ENCODE results near the gene VWA5A. TPM values are rescaled to one million over a fixed set of nuclear protein-coding genes. Genes with fewer than 3 reads are reported as not detected.
A peak's percentile ranks its signal among the peaks of the same experiment; 100 is the strongest.

VWA5A gene
- total RNA-seq, result 10 to 100 TPM; 48.8 to 59.8 TPM
- long read RNA-seq, full-length matches to known transcripts, result 100 of 333 reads
- long read RNA-seq, partial matches to known transcripts, result 222 of 333 reads
- long read RNA-seq, other reads (novel, unspliced or antisense), result 11 of 333 reads

- intact Hi-C loops (cut with DNase I, micrococcal nuclease), result no loop called here
- peak; percentile 92 for ATAC-seq
Measured at GRCh38 chr11:124114942-124115781, at the start of gene VWA5A. Gene VWA5A, plus strand, starts transcription at chr11:124115450. Its CDS starts 2,062 bp downstream, at chr11:124117512.

GRCh38 chr11:124068601-124069110 lies 46.6 kb upstream of the VWA5A start:
- ATAC-seq, result no peak
- intact Hi-C loops (cut with DNase I, micrococcal nuclease), result no loop called here

More at GRCh38 chr11:124114942-124115781, at the start of gene VWA5A:
- DNase-seq, result peak; percentile 86 to 90

DNA sequence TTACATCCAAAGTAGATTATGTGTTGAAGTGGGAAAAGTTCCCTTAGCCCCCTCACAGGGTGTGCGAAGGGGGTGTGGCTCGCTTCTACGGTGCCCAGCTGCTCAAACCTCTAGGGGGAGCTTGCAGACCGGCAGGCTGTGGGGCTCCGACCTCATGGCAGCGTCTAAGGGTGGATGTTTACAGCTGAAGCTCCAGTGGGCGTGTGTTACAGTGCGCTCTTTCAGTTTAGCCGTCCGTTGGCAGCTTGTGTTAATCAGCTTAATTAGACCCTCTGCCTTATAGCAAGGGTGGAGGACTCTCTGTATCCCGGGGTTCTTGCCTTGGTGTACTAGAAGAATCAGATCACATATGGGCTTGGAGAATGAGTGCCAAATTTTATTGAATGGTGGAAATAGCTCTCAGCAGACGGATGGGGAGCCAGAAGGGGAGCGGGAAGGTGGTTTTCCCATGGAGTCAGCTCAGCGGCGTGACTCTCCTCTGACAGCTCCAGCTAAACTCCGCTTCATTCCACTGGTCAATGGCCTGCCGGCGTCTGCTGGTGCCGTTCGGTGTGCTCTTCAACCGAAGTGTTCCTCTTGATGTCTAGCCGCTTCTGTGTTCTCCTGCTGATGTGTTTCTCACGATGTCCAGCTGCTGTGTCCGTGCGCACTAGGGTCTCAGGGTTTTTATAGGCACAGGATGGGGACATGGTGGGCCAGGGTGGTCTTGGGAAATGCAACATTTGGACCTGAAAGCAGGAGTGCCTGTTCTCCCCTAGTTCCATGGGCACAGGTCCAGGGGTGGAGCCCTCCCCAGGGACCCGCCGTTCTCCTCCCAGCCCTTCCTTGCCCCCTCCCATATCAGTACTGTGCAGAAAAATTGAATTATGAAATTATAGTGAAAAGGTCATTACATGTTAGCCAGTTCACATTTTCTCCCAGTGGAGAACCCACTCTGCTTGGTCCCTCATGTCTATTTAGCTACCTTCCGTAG lies 45.5 kb upstream of the VWA5A start:
- DNase-seq (peak; percentile 41 to 64), ATAC-seq (peak; percentile 85)
- intact Hi-C loops (cut with DNase I, micrococcal nuclease), result loop anchor here in 1 of 2 donors (5.0 to 10.0 kb wide), 2 partner anchors 125 to 518 kb away; no protein-coding TSS in a partner anchor

More at GRCh38 chr11:124068601-124069110, 46.6 kb upstream of the VWA5A start:
- no peak for DNase-seq

GRCh38 chr11:124070915-124071622 lies 44.2 kb upstream of the VWA5A start:
- DNase-seq, result peak in 1 of 2 donors; percentile 27
- intact Hi-C loops (cut with DNase I, micrococcal nuclease), result loop anchor here in 1 of 2 donors (5.0 to 10.0 kb wide), 2 partner anchors 124 to 516 kb away; no protein-coding TSS in a partner anchor
- no peak for ATAC-seq

GRCh38 chr11:124071623-124071948 lies 43.7 kb upstream of the VWA5A start:
- intact Hi-C loops (cut with DNase I, micrococcal nuclease), result loop anchor here in 1 of 2 donors (5.0 to 10.0 kb wide), 2 partner anchors 123 to 516 kb away; no protein-coding TSS in a partner anchor
- DNase-seq (no peak), ATAC-seq (no peak)

DNA sequence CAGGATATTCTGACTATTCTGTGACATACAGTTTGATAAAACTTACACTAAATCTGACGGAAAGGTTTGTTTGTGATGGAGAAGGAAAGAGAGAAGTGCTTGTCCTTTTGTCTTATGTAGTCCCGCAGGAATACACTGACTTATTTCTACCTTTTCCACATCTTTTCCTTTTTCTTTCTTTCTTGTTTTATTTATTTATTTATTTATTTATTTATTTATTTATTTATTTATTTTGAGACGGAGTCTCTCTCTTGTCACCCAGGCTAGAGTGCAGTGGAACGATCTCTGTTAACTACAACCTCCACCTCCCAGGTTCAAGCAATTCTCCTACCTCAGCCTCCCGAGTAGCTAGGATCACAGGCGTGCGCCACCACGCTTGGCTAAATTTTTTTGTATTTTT lies 43.1 kb upstream of the VWA5A start:
- intact Hi-C loops (cut with DNase I, micrococcal nuclease), result loop anchor here in 1 of 2 donors (5.0 to 10.0 kb wide), 2 partner anchors 123 to 515 kb away; no protein-coding TSS in a partner anchor
- DNase-seq (no peak), ATAC-seq (no peak)

- ATAC-seq, result no peak
- DNase-seq, result no peak
- intact Hi-C loops (cut with DNase I, micrococcal nuclease), result loop anchor here in 1 of 2 donors (5.0 to 10.0 kb wide), 2 partner anchors 120 to 513 kb away; no protein-coding TSS in a partner anchor
Measured at GRCh38 chr11:124074554-124074953, 40.7 kb upstream of the VWA5A start.

DNA sequence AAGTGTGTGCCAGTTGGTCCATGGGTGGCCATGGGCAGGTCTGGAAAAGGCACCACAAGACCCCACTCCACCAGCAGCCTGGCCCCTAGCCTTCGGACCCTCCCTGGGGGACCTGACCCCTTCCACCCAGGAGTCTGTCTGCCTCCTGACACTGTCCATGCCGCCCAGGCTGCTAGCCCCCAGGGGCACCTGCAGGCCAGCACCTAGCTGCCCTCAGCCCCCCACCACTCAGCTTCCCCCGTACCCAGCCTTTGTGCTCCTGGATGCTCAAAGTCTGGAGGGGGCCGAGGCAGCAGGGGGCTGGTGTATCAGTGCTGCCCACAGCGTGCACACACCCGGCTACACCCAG lies 39.8 kb upstream of the VWA5A start:
- intact Hi-C loops (cut with DNase I, micrococcal nuclease), result loop anchor here in 1 of 2 donors (10.0 kb wide), 1 partner anchor 119 kb away; no protein-coding TSS in a partner anchor
- no peak for DNase-seq
- no peak for ATAC-seq

DNA sequence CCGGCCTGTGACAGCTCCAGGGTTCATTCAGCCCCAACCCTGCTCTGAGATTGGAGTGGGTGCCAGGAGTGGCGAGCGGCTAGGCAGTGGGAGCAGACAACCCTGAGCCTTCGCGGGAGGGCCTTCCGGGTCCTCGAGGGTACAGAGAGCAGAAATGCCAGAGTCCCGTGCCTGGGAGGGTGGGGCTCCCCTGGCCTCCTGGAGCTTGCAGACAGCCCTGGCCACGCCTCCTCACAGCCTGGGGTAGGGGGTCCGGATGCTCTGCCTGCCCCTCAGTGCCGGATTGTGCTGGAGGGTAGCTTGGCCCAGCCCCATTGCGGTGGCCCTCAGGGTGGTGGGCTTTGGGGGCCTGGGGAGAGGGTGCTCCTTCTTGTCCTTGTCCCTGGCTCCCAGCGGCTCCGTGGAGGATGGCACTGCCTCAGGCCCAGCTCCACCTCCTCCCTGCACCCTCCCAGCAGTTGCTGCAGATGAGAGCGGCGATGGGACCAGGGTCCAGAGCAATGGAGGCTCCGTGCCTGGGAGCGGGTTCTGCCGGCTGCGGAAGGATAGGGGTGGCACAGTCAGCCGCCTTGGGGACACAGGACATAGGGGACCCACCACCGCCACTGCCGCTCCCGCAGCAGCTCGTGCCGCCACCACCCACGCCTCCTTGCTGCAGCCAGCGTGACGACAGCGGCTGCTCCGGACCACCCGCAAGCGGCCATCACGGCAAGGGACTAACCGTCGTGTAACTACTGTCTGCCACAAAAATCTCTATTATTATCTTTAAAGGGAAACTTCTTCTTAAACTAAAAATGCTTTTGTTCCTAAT lies 39.2 kb upstream of the VWA5A start:
- peak; percentile 65 to 79 for DNase-seq
- intact Hi-C loops (cut with DNase I, micrococcal nuclease), result loop anchor here in 1 of 2 donors (10.0 kb wide), 1 partner anchor 119 kb away; no protein-coding TSS in a partner anchor
- peak; percentile 94 for ATAC-seq

DNA sequence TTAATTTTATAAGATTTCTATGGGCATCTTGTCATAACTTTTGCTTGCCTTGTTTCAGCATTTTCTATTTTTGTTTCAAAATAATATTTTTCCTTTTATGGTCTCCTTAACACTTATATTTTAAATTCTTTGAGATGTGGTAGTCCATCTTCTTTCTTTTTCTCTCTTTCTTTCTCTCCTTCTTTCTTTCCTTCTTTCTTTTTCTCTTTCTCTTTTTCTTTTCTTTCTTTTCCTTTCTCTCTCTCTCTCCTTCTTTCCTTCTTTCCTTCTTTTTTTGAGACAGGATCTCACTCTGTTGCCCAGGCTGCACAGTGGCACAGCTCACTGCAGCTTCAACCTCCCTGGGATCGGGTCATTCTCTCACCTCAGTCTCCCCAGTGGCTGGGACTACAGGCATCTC lies 38.0 kb upstream of the VWA5A start:
- DNase-seq (no peak), ATAC-seq (no peak)
- intact Hi-C loops (cut with DNase I, micrococcal nuclease), result loop anchor here in 1 of 2 donors (10.0 kb wide), 1 partner anchor 118 kb away; no protein-coding TSS in a partner anchor

DNA sequence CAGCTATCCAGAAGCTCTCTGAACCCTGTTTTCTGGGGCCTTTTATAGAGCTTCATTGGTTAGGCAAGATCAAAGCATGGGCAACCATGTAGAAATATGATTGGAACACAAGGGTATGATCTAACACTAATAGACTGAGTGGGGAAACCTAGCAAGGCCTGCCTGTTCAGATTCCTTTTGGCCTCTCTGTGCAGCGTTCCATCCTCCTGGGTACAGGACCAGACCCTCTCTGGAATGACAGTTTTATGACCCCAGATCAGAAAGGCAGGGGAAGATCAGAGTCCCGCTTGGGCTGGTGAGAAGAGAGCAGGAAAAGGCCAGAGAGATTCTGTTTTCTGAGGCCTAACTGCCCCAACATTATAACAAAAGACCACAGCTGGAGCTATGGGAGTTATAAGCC lies 36.7 kb upstream of the VWA5A start:
- intact Hi-C loops (cut with DNase I, micrococcal nuclease), result loop anchor here in 1 of 2 donors (10.0 kb wide), 1 partner anchor 116 kb away; no protein-coding TSS in a partner anchor
- DNase-seq (no peak), ATAC-seq (no peak)

- no peak for ATAC-seq
- no peak for DNase-seq
- intact Hi-C loops (cut with DNase I, micrococcal nuclease), result loop anchor here in 1 of 2 donors (10.0 kb wide), 1 partner anchor 115 kb away; no protein-coding TSS in a partner anchor
Measured at GRCh38 chr11:124079631-124080326, 35.5 kb upstream of the VWA5A start.

DNA sequence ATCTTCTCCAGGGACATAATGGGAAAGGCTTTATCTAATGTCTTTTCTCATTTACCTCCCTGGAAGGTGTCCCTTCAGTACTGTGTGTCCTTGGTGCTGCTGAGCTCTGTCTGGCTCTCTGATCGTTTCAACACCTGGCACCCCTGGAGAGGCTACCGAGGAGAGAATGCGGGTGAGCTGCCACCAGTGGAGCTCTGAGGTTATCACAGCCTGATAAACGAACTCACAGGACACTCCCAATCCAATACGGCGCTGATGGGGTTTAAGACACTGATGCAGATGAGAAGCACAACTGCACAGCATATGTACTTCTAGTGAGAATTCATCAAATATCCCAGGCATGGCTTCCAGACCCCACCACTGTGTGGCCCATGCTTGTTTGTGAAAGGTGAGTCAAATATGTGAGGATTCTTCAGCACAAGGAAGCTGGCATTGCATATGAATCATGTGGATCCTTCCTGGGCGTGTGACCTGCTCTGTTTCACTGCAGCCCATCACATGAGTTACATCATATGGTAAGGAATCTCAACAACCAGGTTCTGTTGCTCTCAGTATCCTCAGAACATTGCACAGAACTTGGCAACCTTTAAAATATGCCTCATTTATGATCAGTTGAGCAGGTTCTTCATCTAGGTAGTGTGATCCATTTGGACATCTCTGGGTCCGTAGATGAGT lies 34.8 kb upstream of the VWA5A start:
- ATAC-seq (no peak), DNase-seq (no peak)
- intact Hi-C loops (cut with DNase I, micrococcal nuclease), result no loop called here

GRCh38 chr11:124081483-124081882 lies 33.8 kb upstream of the VWA5A start:
- intact Hi-C loops (cut with DNase I, micrococcal nuclease), result no loop called here
- ATAC-seq (no peak), DNase-seq (no peak)

GRCh38 chr11:124082371-124082770 lies 32.9 kb upstream of the VWA5A start:
- DNase-seq, result no peak
- intact Hi-C loops (cut with DNase I, micrococcal nuclease), result no loop called here
- no peak for ATAC-seq

GRCh38 chr11:124085583-124085982 lies 29.7 kb upstream of the VWA5A start:
- intact Hi-C loops (cut with DNase I, micrococcal nuclease), result no loop called here
- DNase-seq (no peak), ATAC-seq (no peak)
